ENCODE measurements around the gene TMEM132E. TPM values are rescaled to one million over a fixed set of nuclear protein-coding genes. Genes with fewer than 3 reads are reported as not detected.

Gene TMEM132E
- total RNA-seq, 2 donors from 2014 or later: not detected

- ATAC-seq (no peak), DNase-seq (no peak)
- no peaks in the 10 kb centered on the region for H3K4me1 Mint-ChIP-seq
- H3K27ac Mint-ChIP-seq: no peak overlapping the region
- H3K27me3 Mint-ChIP-seq: peaks cover 32% of the 10 kb centered on the region
- H3K36me3 Mint-ChIP-seq (ENCODE audit: low read depth): peaks cover 4% of the 10 kb centered on the region
- no peak overlapping the region for H3K4me3 Mint-ChIP-seq
- no peaks in the 10 kb centered on the region for H3K9me3 ChIP-seq (ENCODE audit: control insufficient read depth, low read length, poor library complexity, severe bottlenecking)
Measured at GRCh38 chr17:34556384-34556783, 23.0 kb upstream of the TMEM132E start.

- Mint-ChIP-seq H3K4me1 (no peaks in the 10 kb centered on the region), H3K4me3 (no peak overlapping the region), H3K27me3 (peaks cover 26% of the 10 kb centered on the region), H3K27ac (no peak overlapping the region), H3K36me3 (ENCODE audit: low read depth) (peaks cover 2% of the 10 kb centered on the region)
- no peaks in the 10 kb centered on the region for H3K9me3 ChIP-seq (ENCODE audit: control insufficient read depth, low read length, poor library complexity, severe bottlenecking)
- DNase-seq (no peak), ATAC-seq (no peak)
Measured at GRCh38 chr17:34556931-34557330, 22.5 kb upstream of the TMEM132E start.

DNA sequence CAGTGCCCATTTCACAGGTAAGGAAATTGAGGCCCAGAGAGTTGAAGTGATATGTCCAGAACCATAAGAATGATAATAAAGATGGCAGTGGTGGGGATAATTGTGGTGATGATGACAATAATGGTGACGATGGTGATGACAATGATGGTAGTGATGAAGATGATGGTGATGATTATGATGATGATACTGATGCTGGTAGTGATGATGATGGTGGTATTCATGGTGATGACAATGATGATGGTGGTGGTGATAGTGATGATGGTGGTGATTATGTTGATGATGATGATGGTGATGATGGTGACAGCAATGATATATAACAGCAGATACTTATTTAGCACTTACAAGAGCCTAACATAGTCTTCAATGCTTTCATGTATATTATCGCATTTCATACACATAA is 18.1 kb upstream of the TMEM132E start:
- DNase-seq: no peak
- no peak overlapping the region for H3K4me3 Mint-ChIP-seq
- H3K9me3 ChIP-seq (ENCODE audit: control insufficient read depth, low read length, poor library complexity, severe bottlenecking): no peaks in the 10 kb centered on the region
- H3K4me1 Mint-ChIP-seq: no peaks in the 10 kb centered on the region
- no peak for ATAC-seq
- peaks cover 13% of the 10 kb centered on the region for H3K27me3 Mint-ChIP-seq
- H3K27ac Mint-ChIP-seq: no peak overlapping the region
- H3K36me3 Mint-ChIP-seq (ENCODE audit: low read depth): no peaks in the 10 kb centered on the region

DNA sequence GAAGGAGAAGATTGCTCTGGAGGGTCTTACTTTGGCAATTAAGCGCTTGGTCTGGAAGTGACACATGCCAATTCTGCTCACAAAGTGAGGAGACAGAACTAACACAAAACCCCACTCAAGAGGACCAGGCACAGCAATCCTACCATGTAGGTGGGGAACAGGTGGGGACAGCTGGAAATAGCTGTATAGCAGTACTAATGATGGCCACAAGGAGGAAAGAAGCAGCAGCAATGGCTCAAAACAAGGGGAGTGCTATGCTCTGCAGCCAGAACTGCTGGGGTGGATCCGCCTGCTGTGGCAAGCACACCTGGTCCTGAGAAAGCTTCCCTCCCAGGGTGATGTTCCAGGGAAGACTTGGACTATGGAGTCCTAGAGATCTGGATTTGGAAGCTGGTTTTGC is 17.0 kb upstream of the TMEM132E start:
- no peaks in the 10 kb centered on the region for H3K9me3 ChIP-seq (ENCODE audit: control insufficient read depth, low read length, poor library complexity, severe bottlenecking)
- Mint-ChIP-seq H3K36me3 (ENCODE audit: low read depth) (no peaks in the 10 kb centered on the region), H3K27me3 (peaks cover 13% of the 10 kb centered on the region), H3K4me1 (no peaks in the 10 kb centered on the region), H3K4me3 (no peak overlapping the region), H3K27ac (no peak overlapping the region)
- DNase-seq (no peak), ATAC-seq (peak; percentile 50)

DNA sequence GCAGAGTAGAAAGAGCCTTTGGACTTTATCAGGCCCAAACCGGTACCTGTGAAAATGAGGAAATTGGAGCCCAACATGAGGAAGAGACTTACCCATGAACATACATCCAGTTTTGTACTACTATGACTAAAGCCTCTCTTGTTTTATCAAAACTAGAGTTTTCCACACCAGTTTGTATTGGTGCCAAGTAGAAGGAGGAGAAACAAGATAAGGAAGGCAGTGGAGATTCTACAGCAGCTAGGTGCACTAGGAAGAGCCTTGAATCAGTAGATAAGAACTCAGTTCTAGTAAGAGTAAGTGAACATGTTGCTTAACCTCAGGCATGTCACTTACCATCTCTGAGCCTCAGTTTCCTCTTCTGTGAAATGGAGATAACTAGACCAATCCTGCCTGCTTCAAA is 13.7 kb upstream of the TMEM132E start:
- Mint-ChIP-seq H3K4me3 (no peak overlapping the region), H3K4me1 (peaks cover 2% of the 10 kb centered on the region), H3K27ac (no peak overlapping the region), H3K36me3 (ENCODE audit: low read depth) (no peaks in the 10 kb centered on the region), H3K27me3 (peaks cover 19% of the 10 kb centered on the region)
- no peaks in the 10 kb centered on the region for H3K9me3 ChIP-seq (ENCODE audit: control insufficient read depth, low read length, poor library complexity, severe bottlenecking)
- ATAC-seq (no peak), DNase-seq (no peak)

- Mint-ChIP-seq H3K4me3 (no peak overlapping the region), H3K27ac (no peak overlapping the region), H3K4me1 (peaks cover 3% of the 10 kb centered on the region), H3K27me3 (peaks cover 22% of the 10 kb centered on the region), H3K36me3 (ENCODE audit: low read depth) (no peaks in the 10 kb centered on the region)
- DNase-seq (no peak), ATAC-seq (no peak)
- no peaks in the 10 kb centered on the region for H3K9me3 ChIP-seq (ENCODE audit: control insufficient read depth, low read length, poor library complexity, severe bottlenecking)
Measured at GRCh38 chr17:34566201-34566600, 13.2 kb upstream of the TMEM132E start.

DNA sequence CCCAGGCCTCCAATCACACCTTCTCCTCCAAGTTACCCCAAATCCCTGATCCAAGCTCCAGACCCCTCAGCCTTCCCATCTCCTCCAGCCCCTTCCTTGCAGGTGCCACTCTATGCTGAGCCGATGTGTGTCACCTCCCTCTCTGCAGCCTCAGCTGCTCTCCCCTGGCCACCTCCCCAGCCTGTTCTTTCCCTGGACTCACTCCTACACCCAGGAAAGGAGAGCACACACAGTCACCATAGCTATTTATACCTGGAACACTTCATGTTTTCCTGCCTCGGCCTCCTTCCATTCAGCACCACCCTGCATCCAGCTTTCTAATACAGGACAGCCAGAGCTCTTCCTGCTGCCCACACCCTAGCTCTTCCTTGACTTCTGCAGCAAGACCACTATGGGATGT is 12.5 kb upstream of the TMEM132E start:
- Mint-ChIP-seq H3K36me3 (ENCODE audit: low read depth) (no peaks in the 10 kb centered on the region), H3K4me1 (peaks cover 3% of the 10 kb centered on the region)

DNA sequence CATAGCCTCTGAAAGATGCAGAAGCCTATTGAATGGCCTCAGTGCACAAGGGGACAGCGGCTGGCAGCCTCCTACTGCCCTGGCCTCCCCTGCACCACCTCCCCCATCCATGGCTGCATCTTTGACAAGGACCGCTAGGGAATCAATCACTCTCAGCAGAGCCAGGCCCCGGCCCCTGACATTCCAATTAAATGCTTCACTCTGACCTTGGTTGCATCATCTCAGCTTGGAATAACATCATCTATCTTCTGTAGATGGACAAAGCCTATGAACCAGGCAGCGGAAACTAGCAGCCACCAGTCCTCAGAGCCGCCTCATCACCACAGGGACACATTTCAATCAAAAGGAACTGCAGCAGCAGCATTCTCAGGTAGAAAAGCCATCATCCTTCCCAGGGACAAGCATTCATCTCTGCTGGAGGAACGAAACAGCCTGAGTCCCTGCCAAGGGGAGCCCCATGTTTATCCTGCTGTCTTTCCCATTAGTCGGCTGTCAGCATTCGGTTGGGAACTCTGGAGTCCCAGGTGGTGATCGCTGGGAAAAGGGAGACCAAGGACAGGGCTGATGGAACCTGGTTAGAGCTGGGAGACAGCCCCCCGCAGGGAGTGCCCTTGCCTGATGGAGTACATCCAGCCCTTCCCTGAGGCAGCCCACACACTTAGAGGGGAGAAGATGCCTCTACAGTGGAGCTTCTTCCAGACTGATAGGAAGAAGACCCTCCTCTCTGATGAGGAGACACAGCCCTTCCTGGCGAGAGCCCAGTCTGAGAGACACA is 11.5 kb upstream of the TMEM132E start:
- no peak overlapping the region for H3K27ac Mint-ChIP-seq
- DNase-seq (no peak), ATAC-seq (no peak)
- H3K36me3 Mint-ChIP-seq (ENCODE audit: low read depth): peaks cover 2% of the 10 kb centered on the region
- no peak overlapping the region for H3K4me3 Mint-ChIP-seq
- H3K9me3 ChIP-seq (ENCODE audit: control insufficient read depth, low read length, poor library complexity, severe bottlenecking): no peaks in the 10 kb centered on the region
- H3K4me1 Mint-ChIP-seq: peaks cover 7% of the 10 kb centered on the region
- peaks cover 37% of the 10 kb centered on the region for H3K27me3 Mint-ChIP-seq

More for the DNA sequence above, 12.5 kb upstream of the TMEM132E start:
- no peak for DNase-seq
- no peak overlapping the region for H3K27ac Mint-ChIP-seq
- H3K9me3 ChIP-seq (ENCODE audit: control insufficient read depth, low read length, poor library complexity, severe bottlenecking): no peaks in the 10 kb centered on the region
- no peak for ATAC-seq
- H3K27me3 Mint-ChIP-seq: peaks cover 27% of the 10 kb centered on the region
- no peak overlapping the region for H3K4me3 Mint-ChIP-seq

DNA sequence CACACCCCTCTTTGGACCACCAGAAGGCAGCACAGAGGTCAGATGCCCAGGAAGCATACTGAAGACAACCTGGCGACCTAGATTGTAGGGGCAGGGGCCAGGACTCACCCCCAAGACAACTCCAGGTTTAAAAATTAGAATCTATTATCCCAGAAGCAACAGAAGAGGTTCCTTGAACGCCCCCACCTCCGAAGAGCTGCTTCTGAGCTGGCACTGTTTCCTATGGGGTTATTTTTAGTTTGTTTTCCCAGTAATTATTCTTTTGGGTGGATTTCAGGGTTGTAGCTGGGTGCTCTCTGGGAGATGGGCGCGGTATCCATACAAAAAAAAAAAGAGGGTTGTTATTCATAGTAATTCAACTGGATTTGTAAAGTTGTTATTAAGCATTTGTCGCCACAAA is 10.4 kb upstream of the TMEM132E start:
- Mint-ChIP-seq H3K27ac (no peak overlapping the region), H3K4me3 (no peak overlapping the region), H3K4me1 (peaks cover 7% of the 10 kb centered on the region), H3K36me3 (ENCODE audit: low read depth) (peaks cover 6% of the 10 kb centered on the region), H3K27me3 (peaks cover 38% of the 10 kb centered on the region)
- ATAC-seq: no peak
- no peaks in the 10 kb centered on the region for H3K9me3 ChIP-seq (ENCODE audit: control insufficient read depth, low read length, poor library complexity, severe bottlenecking)
- no peak for DNase-seq

DNA sequence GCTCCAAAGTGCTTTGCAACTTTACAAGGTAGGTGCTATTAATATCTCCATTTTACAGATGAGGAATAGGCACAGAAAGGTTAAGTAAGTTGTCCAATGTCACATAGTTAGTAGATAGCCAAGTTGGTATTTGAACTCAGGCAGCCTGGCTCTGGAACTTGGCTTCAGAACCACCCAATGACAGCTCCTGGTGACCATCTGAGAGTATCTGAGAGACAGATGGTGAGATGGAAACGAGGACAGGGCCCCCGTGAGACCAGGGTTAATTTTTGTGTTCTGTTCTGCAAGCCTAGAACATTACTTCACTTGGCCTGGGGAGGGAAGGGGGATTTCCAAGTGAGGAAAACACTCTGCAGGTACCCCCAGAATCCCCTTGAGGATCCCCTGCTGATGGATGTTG is 9.8 kb upstream of the TMEM132E start:
- Mint-ChIP-seq H3K4me3 (no peak overlapping the region), H3K36me3 (ENCODE audit: low read depth) (peaks cover 9% of the 10 kb centered on the region), H3K4me1 (peaks cover 7% of the 10 kb centered on the region), H3K27me3 (peaks cover 40% of the 10 kb centered on the region), H3K27ac (no peak overlapping the region)
- DNase-seq (no peak), ATAC-seq (no peak)
- H3K9me3 ChIP-seq (ENCODE audit: control insufficient read depth, low read length, poor library complexity, severe bottlenecking): no peaks in the 10 kb centered on the region

GRCh38 chr17:34570506-34570905 is 8.9 kb upstream of the TMEM132E start:
- DNase-seq: no peak
- H3K27ac Mint-ChIP-seq: no peak overlapping the region

GRCh38 chr17:34571428-34572130 is 7.8 kb upstream of the TMEM132E start:
- peaks cover 7% of the 10 kb centered on the region for H3K4me1 Mint-ChIP-seq
- peaks cover 59% of the 10 kb centered on the region for H3K27me3 Mint-ChIP-seq
- H3K9me3 ChIP-seq (ENCODE audit: control insufficient read depth, low read length, poor library complexity, severe bottlenecking): no peaks in the 10 kb centered on the region
- H3K27ac Mint-ChIP-seq: no peak overlapping the region
- DNase-seq: no peak
- H3K4me3 Mint-ChIP-seq: no peak overlapping the region
- ATAC-seq: no peak
- H3K36me3 Mint-ChIP-seq (ENCODE audit: low read depth): peaks cover 9% of the 10 kb centered on the region

More at GRCh38 chr17:34570506-34570905, 8.9 kb upstream of the TMEM132E start:
- Mint-ChIP-seq H3K4me1 (peaks cover 7% of the 10 kb centered on the region), H3K27me3 (peaks cover 50% of the 10 kb centered on the region), H3K36me3 (ENCODE audit: low read depth) (peaks cover 9% of the 10 kb centered on the region), H3K4me3 (no peak overlapping the region)
- no peaks in the 10 kb centered on the region for H3K9me3 ChIP-seq (ENCODE audit: control insufficient read depth, low read length, poor library complexity, severe bottlenecking)
- no peak for ATAC-seq

DNA sequence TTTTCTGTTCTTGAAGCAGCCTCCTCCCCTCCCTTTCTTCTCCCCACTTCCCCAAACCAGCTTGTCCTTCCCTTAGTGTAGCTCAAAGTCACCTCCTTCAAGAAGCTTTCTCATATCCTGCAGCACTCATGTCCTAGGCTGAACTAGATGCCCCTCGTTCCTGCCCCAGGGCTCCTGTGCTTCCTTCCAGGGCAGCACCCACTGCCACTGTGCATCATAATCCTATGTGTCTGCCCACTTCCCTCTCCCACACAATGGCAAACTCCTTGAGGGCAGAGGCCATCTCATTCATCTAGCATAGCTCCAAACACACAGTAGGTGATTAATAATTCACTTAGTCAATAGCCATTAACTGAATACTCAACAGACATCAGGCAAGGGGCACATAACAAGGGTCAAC is 6.9 kb upstream of the TMEM132E start:
- no peaks in the 10 kb centered on the region for H3K9me3 ChIP-seq (ENCODE audit: control insufficient read depth, low read length, poor library complexity, severe bottlenecking)
- peaks cover 7% of the 10 kb centered on the region for H3K4me1 Mint-ChIP-seq
- ATAC-seq (no peak), DNase-seq (no peak)
- no peak overlapping the region for H3K27ac Mint-ChIP-seq
- H3K36me3 Mint-ChIP-seq (ENCODE audit: low read depth): peaks cover 9% of the 10 kb centered on the region
- H3K27me3 Mint-ChIP-seq: peaks cover 68% of the 10 kb centered on the region
- H3K4me3 Mint-ChIP-seq: no peak overlapping the region

DNA sequence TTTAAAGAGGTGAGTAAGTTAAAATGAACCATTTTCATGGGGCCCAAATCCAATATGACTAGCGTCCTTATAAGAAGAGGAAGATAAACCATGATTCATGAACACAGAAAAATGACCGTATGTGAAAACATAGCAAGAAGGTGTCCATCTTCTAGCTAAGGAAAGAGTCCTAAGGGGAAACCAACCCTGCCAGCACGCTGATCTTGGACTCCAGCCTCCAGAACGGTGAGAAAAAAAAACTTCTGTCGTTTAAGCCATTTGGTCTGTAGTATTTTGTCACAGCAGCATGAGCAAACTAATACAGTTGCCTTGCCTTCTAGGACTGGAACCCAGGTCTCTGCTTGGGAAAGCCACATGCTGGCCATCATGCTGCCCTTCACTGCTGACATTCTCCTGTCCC is 4.2 kb upstream of the TMEM132E start:
- no peak overlapping the region for H3K27ac Mint-ChIP-seq
- peaks cover 13% of the 10 kb centered on the region for H3K36me3 Mint-ChIP-seq (ENCODE audit: low read depth)
- DNase-seq (no peak), ATAC-seq (no peak)
- no peak overlapping the region for H3K4me3 Mint-ChIP-seq
- H3K27me3 Mint-ChIP-seq: peaks cover 87% of the 10 kb centered on the region
- H3K4me1 Mint-ChIP-seq: peaks cover 14% of the 10 kb centered on the region
- no peaks in the 10 kb centered on the region for H3K9me3 ChIP-seq (ENCODE audit: control insufficient read depth, low read length, poor library complexity, severe bottlenecking)

Data from T-helper 17 cell (primary cell).